ENCODE results near the gene P2RY12. TPM values are rescaled to one million over a fixed set of nuclear protein-coding genes. Genes with fewer than 3 reads are reported as not detected.
"Not testable (repeated sequence)": the region's sequence is repeated elsewhere in the genome, so short reads cannot be mapped to it uniquely, and the experiment has no call there.

P2RY12 gene
- total RNA-seq, 2 donors from 2014 or later = not detected

GRCh38 chr3:151400341-151400740 is 15.8 kb upstream of the P2RY12 start:
- no peak for ATAC-seq
- DNase-seq (ENCODE audit: low spot score in 2 of 2) = no peak
- no peak overlapping the region for H3K27ac Mint-ChIP-seq
- H3K36me3 Mint-ChIP-seq = no peaks in the 10 kb centered on the region
- no peaks in the 10 kb centered on the region for H3K9me3 Mint-ChIP-seq

DNA sequence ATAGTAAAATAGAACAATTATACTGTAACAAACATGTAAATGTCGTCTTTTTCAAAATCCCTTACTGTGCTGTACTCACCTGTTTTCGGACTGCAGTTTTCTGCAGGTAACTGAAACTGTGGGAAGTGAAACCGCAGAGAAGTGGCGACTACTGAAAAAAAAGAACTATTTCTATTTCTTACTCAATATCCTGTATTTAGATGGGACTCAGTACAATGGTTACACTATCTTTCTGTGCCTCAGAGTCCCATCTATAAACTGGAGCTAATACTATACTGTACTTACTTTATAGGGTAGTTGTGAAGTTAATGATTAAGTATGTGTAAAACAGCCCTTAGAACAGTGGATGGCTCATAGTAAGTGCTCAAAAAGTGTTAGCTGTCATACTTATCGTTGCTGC is 14.3 kb upstream of the P2RY12 start:
- DNase-seq (ENCODE audit: low spot score in 2 of 2) (no peak), ATAC-seq (no peak)
- no peak overlapping the region for H3K27ac Mint-ChIP-seq
- no peaks in the 10 kb centered on the region for H3K36me3 Mint-ChIP-seq
- no peaks in the 10 kb centered on the region for H3K9me3 Mint-ChIP-seq

DNA sequence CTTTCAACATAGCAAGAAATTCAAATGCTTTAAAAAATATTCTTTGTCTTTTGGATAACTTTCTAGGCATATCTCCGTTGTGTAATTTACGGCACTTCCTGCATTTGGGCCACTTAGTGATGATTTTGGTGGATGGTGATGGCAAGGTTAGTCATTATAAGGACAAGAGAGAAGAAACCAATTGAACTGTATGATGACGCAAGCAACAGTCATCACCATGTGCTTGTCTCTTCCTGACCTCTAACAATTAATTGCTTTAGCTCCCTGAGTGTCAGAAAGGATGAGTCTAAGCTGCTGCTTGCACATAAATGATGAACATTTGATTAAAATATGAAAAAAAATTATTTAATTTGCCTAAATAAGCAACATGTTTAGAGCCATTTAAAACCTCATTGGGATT is 11.3 kb upstream of the P2RY12 start:
- DNase-seq (ENCODE audit: low spot score in 2 of 2) = no peak
- H3K9me3 Mint-ChIP-seq = no peaks in the 10 kb centered on the region
- ATAC-seq = no peak
- H3K27ac Mint-ChIP-seq = no peak overlapping the region
- H3K36me3 Mint-ChIP-seq = no peaks in the 10 kb centered on the region

DNA sequence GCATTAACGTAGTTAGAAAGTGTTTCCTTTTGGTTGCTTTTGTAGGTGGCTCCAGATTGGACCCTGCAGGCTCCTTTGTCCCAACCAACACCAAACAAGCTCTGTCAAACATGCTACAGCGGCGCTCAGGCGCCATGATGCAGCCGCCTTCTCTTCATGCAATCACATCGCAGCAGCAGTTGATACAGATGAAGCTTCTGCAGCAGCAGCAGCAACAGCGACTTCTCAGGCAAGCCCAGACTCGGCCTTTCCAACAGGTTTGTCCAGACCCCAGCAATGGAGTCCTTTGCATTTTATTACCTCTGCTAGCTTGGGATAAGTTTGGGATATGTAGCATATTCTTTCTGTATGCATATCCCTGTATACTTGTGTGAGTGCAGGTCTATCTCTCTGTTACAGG is 10.1 kb upstream of the P2RY12 start:
- Mint-ChIP-seq H3K27ac (no peak overlapping the region), H3K9me3 (no peaks in the 10 kb centered on the region), H3K36me3 (no peaks in the 10 kb centered on the region)
- DNase-seq (ENCODE audit: low spot score in 2 of 2) = no peak
- no peak for ATAC-seq

DNA sequence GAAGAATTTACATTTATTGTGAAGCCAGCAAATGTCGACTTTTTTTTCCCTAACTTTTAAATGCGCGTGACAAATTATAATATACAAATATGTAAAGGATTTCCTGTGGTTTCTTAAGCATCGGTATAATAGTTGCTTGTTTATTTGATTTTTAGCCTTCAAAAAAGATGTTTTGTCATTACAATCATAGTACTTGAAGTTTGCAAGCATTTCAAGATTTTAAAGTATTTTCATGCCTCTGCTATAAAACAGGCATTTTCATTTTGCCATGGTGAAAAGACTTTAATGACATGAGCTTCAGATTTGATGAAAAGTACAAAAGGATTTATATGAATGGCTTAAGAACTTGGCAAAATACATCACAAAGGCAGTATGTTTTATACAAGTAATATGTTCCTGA is 9.4 kb upstream of the P2RY12 start:
- no peak for ATAC-seq
- DNase-seq (ENCODE audit: low spot score in 2 of 2) = no peak
- Mint-ChIP-seq H3K9me3 (no peaks in the 10 kb centered on the region), H3K36me3 (no peaks in the 10 kb centered on the region), H3K27ac (no peak overlapping the region)

- DNase-seq (ENCODE audit: low spot score in 2 of 2) (no peak), ATAC-seq (no peak)
- Mint-ChIP-seq H3K27ac (peak overlapping the region in 1 of 2 donors; percentile 39), H3K36me3 (no peaks in the 10 kb centered on the region), H3K9me3 (no peaks in the 10 kb centered on the region)
Measured at GRCh38 chr3:151393146-151393830, 8.7 kb upstream of the P2RY12 start.

DNA sequence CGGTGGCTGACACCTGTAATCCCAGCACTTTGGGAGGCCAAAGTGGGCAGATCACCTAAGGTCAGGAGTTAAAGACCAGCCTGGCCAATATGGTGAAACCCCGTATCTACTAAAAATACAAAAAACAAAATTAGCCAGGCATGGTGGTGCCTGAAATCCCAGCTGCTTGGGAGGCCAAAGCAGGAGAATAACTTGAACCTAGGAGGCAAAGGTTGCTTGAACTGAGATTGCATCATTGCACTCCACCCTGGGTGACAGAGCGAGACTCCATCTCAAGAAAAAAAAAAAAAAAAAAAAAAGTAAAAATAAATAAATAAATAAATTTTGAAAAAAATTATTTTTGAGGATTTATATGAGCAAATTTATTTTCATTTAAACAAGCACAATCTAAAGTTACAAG is 7.6 kb upstream of the P2RY12 start:
- not testable (repeated sequence) for ATAC-seq; DNase-seq (ENCODE audit: low spot score in 2 of 2); H3K27ac Mint-ChIP-seq; H3K36me3 Mint-ChIP-seq; H3K9me3 Mint-ChIP-seq

GRCh38 chr3:151391720-151392119 is 7.2 kb upstream of the P2RY12 start:
- ATAC-seq (no peak), DNase-seq (ENCODE audit: low spot score in 2 of 2) (no peak)
- Mint-ChIP-seq H3K36me3 (no peaks in the 10 kb centered on the region), H3K27ac (no peak overlapping the region), H3K9me3 (no peaks in the 10 kb centered on the region)

DNA sequence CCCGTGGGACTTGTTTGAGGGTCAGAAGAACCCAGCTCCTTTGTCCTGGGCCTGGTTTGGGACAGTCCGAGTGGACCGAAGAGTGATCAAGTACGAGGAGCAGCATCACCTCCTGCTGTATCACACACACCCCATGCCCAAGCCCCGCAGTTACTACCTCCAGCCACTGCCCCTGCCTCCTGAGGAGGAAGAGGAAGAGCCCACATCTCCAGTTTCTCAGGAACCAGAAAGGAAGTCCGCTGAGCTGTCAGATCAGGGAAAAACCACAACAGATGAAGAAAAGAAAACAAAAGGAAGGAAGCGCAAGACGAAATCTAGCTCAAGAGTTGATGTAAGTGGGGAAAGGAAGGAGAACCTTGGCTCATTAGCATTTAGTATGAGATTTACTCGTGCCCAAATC is 3.3 kb upstream of the P2RY12 start:
- H3K36me3 Mint-ChIP-seq = no peaks in the 10 kb centered on the region

DNA sequence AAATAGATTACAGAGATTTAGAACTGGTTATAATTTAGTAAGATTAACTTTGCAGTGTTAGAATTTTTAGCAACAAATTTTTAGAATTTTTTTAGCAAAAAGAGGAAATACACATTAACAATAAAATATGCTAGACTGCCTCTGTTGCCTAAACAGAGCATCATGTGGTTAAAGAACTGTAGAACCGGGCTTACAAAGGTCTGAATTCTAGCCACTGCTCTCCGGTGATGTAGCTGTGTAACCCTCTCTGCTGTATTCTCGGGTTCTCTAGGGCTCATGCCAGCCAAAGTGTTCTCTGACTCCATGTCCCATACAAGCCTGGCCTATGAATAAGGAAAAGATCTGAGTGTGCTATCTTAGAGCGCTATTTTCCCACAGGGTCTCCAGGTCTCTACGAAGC is 2.9 kb upstream of the P2RY12 start:
- DNase-seq (ENCODE audit: low spot score in 2 of 2) (no peak), ATAC-seq (no peak)
- no peak overlapping the region for H3K27ac Mint-ChIP-seq
- H3K9me3 Mint-ChIP-seq = no peaks in the 10 kb centered on the region
- H3K36me3 Mint-ChIP-seq = no peaks in the 10 kb centered on the region

More for the DNA sequence above, 3.3 kb upstream of the P2RY12 start:
- Mint-ChIP-seq H3K27ac (no peak overlapping the region), H3K9me3 (no peaks in the 10 kb centered on the region)
- no peak for DNase-seq (ENCODE audit: low spot score in 2 of 2)
- ATAC-seq = no peak

DNA sequence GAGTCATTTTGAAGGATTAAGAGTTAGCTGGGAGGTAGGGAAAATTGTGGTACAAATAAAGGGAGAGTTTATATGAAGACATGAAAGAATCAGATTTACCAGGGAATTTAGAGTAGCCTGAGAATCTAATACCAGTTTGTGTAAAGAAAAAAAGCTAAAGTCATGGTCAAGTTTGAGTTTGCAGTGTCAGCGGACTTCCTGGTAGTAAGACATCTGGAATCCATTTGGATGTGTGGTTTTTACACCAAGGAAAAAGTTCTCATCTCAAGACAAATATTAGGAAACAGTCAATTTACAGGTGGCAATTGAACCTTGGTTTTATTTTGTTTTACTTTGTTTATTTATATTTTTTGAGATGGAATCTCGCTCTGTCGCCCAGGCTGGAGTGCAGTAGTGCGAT is 1.5 kb upstream of the P2RY12 start:
- H3K27ac Mint-ChIP-seq = no peak overlapping the region
- no peaks in the 10 kb centered on the region for H3K36me3 Mint-ChIP-seq
- no peaks in the 10 kb centered on the region for H3K9me3 Mint-ChIP-seq
- ATAC-seq = no peak
- DNase-seq (ENCODE audit: low spot score in 2 of 2) = no peak

GRCh38 chr3:151383956-151384355 is 597 bp downstream of the P2RY12 start:
- no peak overlapping the region for H3K27ac Mint-ChIP-seq
- no peak for ATAC-seq
- H3K36me3 Mint-ChIP-seq = no peaks in the 10 kb centered on the region
- DNase-seq (ENCODE audit: low spot score in 2 of 2) = no peak
- H3K9me3 Mint-ChIP-seq = no peaks in the 10 kb centered on the region

GRCh38 chr3:151383111-151383510 is 1.4 kb downstream of the P2RY12 start:
- H3K36me3 Mint-ChIP-seq = no peaks in the 10 kb centered on the region
- H3K9me3 Mint-ChIP-seq = no peaks in the 10 kb centered on the region
- no peak overlapping the region for H3K27ac Mint-ChIP-seq
- ATAC-seq (no peak), DNase-seq (ENCODE audit: low spot score in 2 of 2) (no peak)

GRCh38 chr3:151382671-151383070 is 1.9 kb downstream of the P2RY12 start:
- Mint-ChIP-seq H3K27ac (no peak overlapping the region), H3K9me3 (no peaks in the 10 kb centered on the region), H3K36me3 (no peaks in the 10 kb centered on the region)
- ATAC-seq (no peak), DNase-seq (ENCODE audit: low spot score in 2 of 2) (no peak)

DNA sequence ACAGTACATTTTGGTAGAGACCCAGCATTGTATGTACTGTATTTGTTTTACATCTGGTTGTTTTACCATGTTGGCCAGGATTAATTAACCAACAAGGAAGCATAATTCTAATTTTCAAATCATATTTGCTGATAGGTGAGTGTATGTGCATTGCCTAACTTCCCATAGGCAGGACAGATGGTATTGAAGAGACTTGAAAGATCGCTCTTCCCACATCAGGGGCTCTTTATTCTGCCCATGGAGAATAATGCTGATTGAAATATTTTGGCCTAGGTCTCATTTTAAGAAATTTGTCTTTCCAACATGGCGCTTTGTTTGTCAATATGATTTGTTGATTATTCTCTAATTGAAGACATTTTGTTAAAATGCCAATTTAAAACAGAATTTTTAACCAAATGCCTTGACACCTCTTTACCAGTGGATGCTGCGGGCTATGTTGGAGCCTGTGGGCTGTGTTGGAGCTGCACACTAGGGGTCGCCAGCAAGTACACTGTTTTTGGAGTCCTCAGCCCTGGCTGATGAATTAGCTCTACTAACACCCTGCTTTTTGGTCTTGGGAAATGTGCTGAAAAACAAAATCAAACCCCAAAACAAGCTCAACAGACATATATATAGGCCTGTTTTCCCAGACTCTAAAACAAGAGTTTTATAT is 5.3 kb downstream of the P2RY12 start:
- Mint-ChIP-seq H3K36me3 (no peaks in the 10 kb centered on the region), H3K27ac (no peak overlapping the region), H3K9me3 (no peaks in the 10 kb centered on the region)
- no peak for ATAC-seq
- DNase-seq (ENCODE audit: low spot score in 2 of 2) = peak in 1 of 2 donors; percentile 13

DNA sequence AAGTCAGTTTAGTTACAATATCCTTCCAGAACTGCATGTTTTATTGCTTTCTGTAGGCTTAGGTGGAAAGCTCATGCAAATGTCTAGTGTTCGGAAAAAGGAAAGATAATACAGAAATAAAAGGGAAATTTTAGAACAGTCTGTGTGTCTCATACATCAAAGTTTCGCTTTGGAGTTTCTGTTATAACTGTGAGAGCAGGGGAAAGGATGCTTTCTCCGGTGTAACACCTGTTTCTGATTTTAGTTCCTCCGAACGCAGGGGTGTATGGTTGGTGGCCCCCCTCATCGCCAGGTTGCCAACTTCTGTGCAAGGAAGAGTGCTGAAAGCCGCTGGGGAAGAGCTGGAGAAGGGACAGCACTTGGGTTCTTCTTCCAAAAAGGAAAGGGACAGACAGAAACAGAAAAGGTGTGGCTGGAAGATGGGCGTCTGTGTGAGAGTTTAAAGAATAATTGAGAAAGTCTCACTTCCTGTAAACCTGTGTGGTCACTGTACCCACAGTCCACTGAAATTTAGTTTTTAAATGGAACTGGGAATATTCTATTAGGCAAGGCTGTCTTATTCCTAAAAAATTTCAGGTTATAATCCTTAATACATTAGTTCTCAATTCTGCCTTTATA is 6.7 kb downstream of the P2RY12 start:
- Mint-ChIP-seq H3K9me3 (no peaks in the 10 kb centered on the region), H3K27ac (no peak overlapping the region), H3K36me3 (no peaks in the 10 kb centered on the region)
- no peak for ATAC-seq
- DNase-seq (ENCODE audit: low spot score in 2 of 2) = no peak

DNA sequence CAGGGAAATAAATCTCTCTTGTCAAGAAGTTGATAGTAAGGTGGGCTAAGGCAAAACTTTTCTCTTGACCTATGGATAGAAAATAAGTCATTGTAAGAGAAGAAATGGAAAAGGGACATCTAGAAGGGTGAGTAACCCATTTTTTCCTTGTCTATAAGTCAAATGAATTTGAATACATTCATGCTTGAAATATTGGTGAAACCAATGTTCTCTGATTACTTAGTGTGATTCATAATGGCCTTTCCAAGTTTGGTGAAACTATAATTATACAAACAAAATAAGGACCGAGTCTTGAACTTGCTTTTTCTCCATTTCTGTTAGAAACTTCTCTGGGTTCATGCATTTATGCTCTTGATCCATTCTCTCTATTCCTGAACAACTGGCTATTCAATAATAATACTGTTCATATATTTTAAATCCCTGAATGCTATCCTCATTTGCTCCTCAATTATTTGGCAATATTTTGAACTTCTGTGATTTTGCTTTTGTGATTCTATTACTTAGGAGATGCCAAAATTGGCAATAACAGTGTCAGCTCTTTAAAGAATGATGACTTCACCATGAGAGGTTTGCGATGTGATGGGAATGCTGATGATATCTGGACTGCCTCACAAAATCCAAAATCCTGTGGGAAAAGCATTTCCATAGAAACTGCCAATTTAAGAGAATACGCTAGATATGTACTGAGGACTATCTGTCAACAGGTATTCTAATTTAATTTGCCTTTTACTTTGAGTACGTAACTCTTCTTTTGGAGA is 12.3 kb downstream of the P2RY12 start:
- no peak for DNase-seq (ENCODE audit: low spot score in 2 of 2)
- H3K9me3 Mint-ChIP-seq = no peaks in the 10 kb centered on the region

More for the DNA sequence above, 12.3 kb downstream of the P2RY12 start:
- no peak for ATAC-seq
- H3K27ac Mint-ChIP-seq = no peak overlapping the region
- no peaks in the 10 kb centered on the region for H3K36me3 Mint-ChIP-seq

All from activated naive CD4-positive, alpha-beta T cell treated with anti-CD3 and anti-CD28 coated beads, Interleukin-2, amount 50 U/mL, for 72 hours (primary cell).